ENCODE data around the gene TSKU. TPM values are rescaled to one million over a fixed set of nuclear protein-coding genes. Genes with fewer than 3 reads are reported as not detected.
"Not testable (repeated sequence)": the region's sequence is repeated elsewhere in the genome, so short reads cannot be mapped to it uniquely, and the experiment has no call there.

The TSKU gene
- total RNA-seq, 1 donor from 2014 or later, result 12.3 TPM

DNA sequence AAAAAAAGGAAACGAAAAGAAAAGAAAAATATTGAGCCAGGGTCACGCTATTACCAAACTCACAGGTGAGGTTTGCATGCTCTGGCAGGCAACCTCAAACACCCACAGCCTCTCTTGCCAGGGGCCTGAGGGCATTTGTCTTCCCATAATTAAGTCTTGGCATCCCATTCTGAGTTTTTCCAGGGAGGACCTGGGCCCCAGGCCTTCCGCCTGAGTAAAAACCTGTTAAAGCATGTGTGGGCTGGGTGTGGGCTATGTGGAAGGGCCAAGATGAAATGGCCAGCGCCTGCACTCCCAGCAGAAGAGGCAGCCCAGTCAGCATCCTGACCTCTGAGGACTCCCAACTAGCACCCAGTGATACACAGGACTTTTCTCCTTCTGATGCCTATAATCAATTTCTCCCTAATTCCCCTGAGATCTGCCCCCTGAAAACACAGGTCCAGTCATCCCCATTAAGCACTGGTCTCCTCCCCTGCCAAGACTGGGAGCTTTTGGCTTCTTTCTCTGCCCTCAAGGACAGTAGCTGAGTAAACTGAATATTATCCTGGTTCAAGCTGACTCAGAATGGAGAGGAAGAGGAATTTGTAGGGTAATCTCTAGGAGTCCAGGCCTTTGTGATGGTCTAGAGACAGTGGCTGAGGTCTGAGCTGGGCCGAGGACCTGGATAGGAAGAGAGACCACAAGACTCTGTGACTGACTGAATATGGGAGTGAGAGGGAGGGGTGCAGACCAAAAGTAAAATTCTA is 42.0 kb downstream of the TSKU start:
- DNase-seq, result no peak

DNA sequence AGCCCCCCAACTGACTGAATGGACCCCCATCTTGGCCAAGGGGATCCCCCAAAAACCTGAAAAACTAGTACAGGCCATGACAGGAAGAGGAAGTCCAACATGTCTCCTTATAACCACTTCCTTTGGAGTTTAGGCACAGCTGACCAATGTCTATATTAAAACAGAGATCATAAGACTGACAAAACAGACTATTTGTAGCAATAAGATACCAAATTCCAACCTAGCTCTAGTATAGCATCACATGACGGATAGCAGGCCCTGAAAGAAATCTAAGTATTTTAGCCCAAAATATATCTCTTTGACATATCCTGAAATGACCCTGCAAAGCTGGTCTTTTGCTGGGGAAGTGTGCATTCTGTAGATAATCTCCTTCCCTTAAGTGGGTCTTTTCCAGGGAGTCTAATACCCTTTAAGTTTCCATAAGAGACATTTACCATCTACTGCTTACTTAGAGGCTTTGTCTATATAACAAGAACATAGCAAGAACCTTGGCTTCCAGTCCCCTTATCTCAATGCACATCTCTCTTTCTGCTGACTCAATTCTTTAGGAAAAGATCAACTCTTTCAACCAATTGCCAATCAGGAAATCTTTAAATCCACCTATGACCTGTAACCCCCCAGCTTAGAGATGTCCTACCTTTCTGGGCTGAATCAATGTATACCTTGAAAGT is 42.7 kb downstream of the TSKU start:
- no peak for DNase-seq

DNA sequence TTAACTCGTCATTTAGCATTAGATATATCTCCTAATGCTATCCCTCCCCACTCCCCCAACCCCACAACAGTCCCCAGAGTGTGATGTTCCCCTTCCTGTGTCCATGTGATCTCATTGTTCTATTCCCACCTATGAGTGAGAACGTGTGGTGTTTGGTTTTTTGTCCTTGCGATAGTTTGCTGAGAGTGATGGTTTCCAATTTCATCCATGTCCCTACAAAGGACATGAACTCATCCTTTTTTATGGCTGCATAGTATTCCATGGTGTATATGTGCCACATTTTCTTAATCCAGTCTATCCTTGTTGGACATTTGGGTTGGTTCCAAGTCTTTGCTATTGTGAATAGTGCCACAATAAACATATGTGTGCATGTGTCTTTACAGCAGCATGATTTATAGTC is 43.4 kb downstream of the TSKU start:
- DNase-seq, result not testable (repeated sequence)

DNA sequence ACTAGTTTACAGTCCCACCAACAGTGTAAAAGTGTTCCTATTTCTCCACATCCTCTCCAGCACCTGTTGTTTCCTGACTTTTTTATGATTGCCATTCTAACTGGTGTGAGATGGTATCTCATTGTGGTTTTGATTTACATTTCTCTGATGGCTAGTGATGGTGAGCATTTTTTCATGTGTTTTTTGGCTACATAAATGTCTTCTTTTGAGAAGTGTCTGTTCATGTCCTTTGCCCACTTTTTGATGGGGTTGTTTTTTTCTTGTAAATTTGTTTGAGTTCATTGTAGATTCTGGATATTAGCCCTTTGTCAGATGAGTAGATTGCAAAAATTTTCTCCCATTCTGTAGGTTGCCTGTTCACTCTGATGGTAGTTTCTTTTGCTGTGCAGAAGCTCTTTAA is 43.8 kb downstream of the TSKU start:
- DNase-seq, result not testable (repeated sequence)

DNA sequence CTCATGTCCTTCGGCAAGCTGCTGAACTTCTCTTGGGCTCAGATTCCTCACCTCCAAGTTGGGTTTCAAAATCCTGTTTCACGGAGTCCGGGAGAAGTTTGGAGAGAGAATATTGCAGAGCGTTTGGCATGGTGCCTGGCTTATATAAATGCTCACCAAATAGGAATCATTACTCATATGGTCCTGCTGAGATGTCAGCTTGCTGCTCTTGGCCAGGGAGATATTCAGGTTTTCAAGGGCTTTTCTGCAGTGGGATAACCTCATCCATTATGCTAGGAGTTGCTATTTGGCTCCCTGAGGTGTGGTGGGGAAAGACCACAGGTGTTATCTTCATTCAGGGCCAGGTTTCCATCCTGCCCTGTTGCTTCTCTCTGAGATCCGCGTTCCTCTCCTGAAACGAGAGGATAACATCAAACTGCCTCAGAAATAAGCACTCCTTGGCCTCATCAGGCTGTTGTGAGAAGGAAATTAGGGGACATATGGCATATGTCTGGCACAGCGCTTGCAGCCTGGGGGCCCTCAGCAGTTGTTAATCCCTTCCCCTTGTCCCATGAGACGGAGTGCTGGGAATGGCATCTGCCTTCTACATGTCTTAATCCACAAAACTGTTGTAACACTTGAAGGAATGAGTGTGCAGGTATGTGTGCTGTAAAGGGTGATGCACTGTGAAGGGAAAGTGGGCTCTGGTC is 47.6 kb downstream of the TSKU start:
- no peak for DNase-seq

DNA sequence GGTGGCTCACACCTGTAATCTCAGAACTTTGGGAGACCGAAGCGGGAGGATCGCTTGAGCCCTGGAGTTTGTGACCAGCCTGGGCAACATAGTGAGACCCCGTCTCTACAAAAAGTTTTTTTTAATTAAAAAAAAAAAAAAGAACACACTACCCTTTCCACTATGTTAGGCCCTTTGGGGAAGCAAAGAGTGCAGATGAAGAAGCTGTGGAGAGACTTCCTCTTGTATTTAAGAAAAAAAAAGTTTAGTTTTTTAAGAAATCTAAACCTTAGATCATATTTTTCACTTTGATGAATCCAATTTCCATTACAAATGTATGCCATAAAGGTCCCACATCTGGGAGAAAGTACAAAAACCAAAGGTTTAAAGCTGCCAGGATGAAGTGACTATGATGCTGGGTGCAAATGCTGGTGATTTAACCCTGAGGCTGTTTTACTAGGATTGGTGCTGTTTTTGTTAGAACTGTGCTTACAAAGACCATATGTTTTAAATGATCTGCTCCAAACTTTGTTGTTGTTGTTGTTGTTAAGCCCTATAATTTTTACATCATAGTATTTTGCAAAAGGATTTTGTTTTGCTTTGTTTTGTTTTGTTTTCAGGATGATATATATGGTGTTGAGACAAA is 48.6 kb downstream of the TSKU start:
- no peak for DNase-seq

DNA sequence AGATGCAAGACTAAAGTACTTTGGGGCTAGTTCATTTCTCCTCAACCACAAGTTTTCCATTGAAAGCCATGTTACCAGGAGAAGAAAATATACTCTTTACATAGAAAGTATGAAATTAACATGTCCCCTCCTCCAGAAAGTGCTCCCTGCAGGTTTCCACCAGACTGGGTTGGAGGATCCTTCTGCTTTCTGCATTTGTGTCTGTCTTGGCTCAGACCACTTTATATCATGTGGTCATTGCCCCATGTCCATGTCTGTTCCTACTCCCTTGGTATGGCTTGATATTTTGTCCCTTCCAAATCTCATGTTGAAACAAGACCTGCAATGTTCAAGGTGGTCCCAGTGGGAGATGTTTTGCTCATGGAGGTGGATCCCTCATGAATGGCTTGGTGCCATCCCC is 49.2 kb downstream of the TSKU start:
- no peak for DNase-seq

DNA sequence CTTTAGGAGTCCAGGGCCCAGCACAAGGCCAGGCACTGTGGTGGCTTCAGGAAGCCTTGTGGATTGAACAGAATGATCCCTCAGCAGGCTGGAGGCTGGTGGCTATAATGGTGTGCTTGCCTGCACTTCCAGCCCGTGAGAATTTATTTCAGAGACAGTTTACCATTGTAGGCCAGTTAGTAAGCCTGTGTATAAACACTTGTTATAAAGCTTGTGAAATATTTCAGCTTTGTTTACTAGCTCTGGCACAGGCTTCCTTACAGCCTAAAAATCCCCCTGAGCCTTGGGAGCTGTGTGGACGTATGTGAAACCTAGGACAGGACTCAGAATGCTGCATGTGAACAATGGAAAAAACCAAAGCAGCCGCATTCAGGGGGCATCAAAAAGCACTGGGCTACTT is 51.0 kb downstream of the TSKU start:
- no peak for DNase-seq

DNA sequence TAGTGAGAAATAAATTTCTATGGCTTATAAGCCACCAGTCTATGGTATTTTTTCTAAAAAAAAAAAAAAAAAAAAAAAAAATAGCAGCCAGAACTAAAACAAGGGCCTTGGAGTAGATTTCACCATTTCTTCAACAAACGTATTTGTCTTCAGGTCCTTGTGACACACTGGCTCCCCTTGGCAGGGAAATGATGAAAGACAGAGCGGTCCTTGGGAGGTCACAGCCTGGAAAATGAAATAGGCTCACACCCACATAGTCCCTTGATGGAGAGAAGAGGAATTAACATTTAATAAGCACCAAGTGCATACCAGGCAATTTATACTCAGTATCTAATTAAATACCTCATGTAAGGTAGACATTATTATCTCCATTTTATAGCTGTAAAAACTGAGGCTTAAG is 51.9 kb downstream of the TSKU start:
- no peak for DNase-seq

DNA sequence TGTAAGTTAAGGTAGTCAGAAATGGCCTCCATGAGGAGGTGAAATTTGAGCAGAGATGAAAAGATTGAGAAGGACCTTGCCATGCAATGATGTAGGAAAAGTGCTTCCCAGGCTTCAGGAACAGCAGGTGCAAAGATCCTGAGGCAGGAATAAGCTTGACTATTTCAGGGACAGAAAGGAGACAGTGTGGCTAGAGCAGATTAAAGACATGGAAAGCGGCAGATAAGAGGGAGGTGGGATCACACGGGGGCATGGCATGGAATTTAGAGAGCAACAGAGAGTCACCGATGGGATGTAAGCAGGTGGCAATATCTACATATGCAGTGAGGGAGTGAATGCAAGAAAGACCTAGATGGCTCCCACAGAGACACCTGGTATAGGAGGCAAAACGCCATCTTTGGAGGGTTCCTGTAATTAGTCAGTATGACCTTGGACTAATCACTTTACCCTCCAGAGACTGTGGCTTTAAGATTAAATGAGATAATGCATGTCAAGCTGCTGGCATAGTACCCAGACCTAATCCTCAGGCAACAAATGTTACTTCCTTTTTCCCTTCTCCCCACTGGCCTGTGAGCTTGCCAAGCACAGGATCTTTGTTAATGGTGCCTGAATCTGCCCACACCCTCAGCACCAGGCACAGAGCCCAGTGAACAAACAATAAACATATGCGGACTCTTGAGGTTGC is 52.9 kb downstream of the TSKU start:
- DNase-seq, result peak; percentile 22

DNA sequence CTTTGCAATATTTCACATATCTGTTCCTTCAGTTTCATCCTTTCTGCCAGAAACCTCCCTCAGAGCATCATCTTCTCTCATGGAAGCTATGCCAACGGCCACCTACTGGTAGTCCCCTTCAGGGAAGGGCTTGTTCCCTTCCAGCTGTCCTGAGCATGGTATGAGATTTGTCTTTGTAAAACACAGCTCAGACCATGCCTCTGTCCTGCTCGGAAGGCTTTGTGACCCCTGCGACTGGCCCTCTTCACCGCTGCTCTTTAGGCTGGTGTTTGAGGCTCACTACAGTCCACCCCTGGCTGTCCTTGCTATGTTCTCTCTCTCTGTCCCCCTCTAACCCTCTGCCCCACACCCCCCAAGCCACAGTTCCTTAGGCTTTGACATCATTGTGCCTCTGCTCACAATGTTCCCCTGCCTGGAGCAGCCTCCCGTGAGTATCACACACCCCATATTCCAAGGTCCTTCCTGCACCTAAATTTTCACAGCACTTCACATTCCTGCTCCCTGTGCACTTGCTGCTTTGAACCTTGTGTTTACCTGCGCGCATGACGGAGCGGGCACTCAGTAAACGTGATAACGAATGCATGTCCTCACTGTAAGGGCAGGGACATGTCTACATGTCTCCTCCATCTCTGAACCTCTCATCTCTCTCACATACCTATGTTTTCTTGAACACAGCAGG is 53.6 kb downstream of the TSKU start:
- DNase-seq, result no peak

DNA sequence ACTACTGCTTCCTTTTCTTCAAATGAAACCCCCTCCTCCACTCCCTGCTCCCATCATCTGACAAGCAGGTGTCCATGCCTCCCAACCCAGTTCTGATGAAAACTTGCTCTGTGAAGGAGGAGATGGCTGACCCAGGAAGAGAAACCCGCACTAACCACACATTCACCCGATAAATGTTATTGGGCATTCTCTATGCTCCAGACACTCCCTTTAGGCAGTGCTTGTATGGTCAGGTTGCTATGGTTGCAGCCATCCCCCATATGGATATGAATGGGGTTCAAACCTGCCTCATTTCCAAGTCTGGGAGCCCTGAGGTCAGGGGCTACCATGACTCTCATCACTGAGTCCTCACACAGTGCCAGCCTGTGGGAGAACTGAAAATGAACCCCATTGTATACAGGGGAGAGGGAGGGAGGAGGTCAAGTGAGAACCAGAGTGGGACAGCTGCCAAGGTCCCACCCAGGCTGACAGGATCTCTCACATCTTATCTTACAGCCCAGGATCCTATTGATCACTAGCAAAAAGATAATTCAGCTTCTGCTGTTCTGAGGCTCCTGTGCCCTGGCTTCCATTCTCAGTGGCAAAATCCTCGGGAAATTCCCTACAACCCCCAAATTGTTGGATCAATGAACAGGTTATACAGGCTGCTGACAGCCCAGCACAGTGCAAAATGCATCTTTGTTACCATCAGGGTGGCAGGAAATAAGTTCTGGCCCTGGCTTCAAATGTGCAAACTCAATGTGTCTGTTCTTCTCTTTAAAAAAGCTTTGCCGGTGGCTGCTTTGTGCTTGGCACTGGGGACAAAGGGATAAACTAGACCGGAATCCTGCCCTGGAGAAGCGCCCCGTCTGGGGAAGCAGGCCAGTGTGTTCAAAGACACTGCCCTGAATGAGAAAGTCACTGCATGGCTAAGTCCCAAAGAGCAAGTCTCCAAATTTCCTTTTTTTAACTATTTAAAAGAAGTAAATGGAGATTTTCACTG is 54.8 kb downstream of the TSKU start:
- DNase-seq, result no peak

DNA sequence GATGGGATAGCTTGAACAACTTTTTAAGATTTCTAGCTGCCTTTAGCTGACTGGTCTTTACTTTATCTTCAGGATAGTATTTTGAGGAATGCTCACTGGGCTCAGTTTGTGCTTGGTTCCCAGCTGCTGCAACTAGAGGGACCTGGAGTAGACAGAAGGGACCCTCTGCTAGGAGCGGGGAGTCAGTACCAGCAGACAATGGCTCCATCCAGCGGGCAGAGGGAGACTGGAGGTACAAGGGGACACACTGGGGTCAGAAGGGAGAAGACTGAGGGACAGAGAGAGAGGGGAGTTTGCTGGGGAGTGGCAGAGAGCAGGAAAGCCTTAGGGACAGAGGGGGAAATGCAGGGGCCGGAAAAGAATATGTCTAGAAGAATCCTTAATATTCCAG is 55.5 kb downstream of the TSKU start:
- DNase-seq, result no peak

DNA sequence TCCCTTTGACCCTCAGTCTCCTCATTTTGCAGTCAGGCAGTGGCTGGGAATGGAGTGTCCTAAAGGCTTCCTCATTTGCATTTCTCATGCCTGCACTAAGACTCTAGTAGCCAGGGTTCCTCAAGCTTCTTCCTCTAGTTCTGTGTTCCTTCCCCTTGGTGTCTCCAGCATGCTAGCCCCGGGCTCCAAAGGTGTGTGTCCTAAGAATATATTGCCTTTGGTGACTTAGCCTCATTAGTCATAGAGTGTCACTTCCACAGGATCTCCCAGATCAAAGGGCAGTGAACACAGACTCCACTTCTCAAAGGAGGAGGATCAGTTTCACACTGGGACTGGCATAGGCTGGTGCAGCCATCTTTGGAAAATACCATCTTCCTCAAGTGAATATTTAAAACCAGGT is 56.2 kb downstream of the TSKU start:
- no peak for DNase-seq

DNA sequence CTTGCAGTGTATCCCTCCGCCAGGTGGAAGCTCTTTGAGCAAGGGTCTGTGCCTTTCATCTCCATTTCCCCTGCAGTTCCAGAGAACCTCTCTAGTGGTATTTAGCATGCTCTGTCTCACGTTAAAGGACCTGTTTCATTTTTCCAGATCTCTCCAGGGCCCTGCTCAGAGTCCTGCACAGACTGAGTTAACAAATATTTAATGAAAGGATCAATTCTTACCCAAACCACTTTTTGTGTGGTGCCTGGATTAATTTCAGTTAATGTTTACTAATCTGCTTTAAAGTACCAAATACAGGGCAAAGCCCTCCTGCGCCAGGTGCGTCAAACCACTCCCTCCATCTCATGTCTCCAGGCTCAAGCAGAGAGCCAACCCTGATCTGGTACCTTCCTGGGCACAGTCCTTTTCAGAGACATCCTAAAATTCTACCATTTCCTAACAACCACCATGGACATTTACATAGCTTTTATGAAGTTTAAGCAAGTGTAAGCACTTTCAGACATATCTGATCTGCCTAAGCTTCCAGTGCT is 58.8 kb downstream of the TSKU start:
- no peak for DNase-seq

DNA sequence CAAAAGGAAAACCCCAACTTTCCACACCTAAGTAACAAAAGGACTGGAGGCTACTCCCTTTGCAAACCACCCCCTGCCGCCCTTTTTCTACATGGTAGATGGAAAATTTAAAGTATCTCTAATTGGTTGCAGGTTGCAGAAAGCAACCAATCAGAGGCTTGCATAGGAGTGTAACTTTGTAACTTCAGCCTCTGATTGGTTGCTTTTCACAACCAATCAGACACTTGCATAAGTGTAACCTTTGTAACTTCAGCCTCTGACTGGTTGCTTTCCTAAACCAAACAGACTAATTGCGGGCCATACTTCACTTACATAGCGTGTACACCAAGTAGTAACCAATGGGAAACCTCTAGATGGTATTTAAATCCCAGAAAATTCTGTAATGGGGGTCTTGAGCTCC is 60.8 kb downstream of the TSKU start:
- no peak for DNase-seq

DNA sequence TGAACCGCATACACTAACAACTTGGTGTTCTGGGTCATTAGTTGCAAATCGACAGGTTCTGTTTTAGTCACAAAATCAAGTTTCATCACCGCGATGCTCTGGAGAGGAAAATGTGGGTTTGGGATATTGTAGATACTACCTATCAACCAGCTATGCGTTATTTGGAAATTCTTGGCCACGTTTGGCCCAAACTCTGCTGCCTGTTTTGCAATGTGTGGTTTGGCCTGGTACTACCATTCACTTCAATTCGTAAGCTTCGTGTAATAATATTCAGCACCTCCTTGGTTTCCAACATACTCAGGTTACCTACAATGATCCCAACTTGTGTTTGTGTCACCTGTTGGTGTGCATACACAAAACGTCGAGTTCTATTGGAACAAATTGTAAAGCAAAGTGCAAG is 61.4 kb downstream of the TSKU start:
- no peak for DNase-seq

DNA sequence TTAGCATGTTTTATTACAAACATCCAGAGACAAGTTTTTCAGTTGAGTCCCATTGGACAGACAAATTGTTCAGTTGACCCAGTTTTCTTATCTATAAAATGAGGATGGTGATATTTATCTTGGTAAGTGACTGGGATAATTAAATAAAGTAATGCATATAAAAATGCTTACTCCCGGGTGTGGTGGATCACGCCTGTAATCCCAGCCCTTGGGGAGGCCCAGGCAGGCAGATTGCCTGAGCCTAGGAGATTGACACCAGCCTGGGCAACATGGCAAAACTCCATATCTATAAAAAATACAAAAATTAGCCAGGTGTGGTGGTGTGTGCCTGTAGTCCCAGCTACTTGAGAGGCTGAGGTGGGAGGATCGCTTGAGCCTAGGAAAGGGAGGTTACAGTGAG is 61.9 kb downstream of the TSKU start:
- no peak for DNase-seq

DNA sequence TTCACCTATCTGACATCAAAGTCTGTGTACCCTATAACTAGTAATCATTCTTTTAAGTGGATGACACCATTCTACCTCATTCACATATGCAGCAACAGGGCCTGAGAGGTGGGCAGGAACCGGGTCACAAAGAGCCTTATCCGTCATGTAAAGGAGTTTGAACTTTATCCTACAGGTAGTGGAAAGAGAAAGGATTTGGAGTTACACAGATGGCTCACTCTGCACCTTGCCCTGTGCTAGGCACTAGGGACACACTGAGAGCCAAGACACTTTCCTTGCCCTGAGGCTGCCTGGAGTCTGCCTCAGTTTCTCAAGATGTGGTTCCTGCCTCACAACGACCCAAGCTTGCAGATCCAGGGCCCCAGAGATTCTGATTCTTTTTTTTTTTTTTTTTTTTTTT is 63.3 kb downstream of the TSKU start:
- DNase-seq, result no peak
